Psoas muscle (tissue), 8 donors: ENCODE results near the gene DNAI7. TPM values are rescaled to one million over a fixed set of nuclear protein-coding genes. Genes with fewer than 3 reads are reported as not detected.

Source experiments
- ATAC-seq, 4 donors: fragments of 200-7000 bp; cut with Tn5 transposase; one replicate each; pipeline ENCODE4 v1.9.1; 2020; ENCODE audit warnings: moderate library complexity in 3 of 4, mild to moderate bottlenecking in 2 of 4
- DNase-seq, 2 donors: peaks; one replicate each; pipeline ENCODE4 v3.0.0-alpha.2; 2020
- H3K27ac ChIP-seq: fragments of 200-600 bp; one replicate; pipeline ENCODE4 v1.8.0; 2022
- H3K27me3 ChIP-seq, 3 donors: fragments of 200-600 bp in 1 of 3; one replicate each; pipeline versions ENCODE4 v1.6.1 to v1.8.0; 2013 to 2022; ENCODE audit warnings: low read length in 2 of 3, mild to moderate bottlenecking in 2 of 3, moderate library complexity in 1 of 3; ENCODE audit not compliant: insufficient read depth in 3 of 3
- H3K36me3 ChIP-seq, 2 donors: fragments of 200-600 bp in 1 of 2; one replicate each; pipeline versions ENCODE4 v1.6.1 to v1.8.0; 2013 to 2022; ENCODE audit warnings: low read depth in 1 of 2, mild to moderate bottlenecking in 1 of 2, moderate library complexity in 1 of 2; ENCODE audit not compliant: insufficient read depth in 1 of 2
- H3K4me1 ChIP-seq: fragments of 200-600 bp; one replicate; pipeline ENCODE4 v1.8.0; 2022
- H3K4me3 ChIP-seq: fragments of 200-600 bp; one replicate; pipeline ENCODE4 v1.8.0; 2022; ENCODE audit warnings: mild to moderate bottlenecking
- H3K9me3 ChIP-seq: fragments of 200-600 bp; one replicate; pipeline ENCODE4 v1.8.0; 2022
- WGBS, 3 donors: extraction: QIAGEN DNeasy Blood & Tissue Kit; methylation state at CpG; one replicate each; pipeline versions ENCODE4 v1.1.6 to v1.1.7; 2013; 5-methylcytosine and 5-hydroxymethylcytosine counted together
- intact Hi-C, 2 donors: fragments of 100-400 bp; cut with DNase I; formaldehyde crosslinking; loops; one replicate each; pipeline versions ENCODE4 v1.11.0 to v1.14.2; 2022
- polyA plus RNA-seq, 3 donors: library from polyadenylated mRNA; stranded (reverse); fragments of 200-250 nt; gene quantifications; one replicate each; pipeline ENCODE4 v1.2.3, GENCODE V29; 2013
- total RNA-seq, 4 donors: library from RNA; stranded (reverse); fragmentation: NEBNext Ultra II Directional in 2 of 4; extraction: Animal tissue kit (Norgen Biotek cat#: 25700) in 2 of 4; gene quantifications; one replicate each; pipeline versions ENCODE4 v1.2.1 to v1.2.4, GENCODE V29; 2021 to 2023
- TF ChIP-seq, protein P1 (sequence below): fragments of 200-600 bp; IDR thresholded peaks from one replicate; pipeline ENCODE4 v1.8.0; 2022; ENCODE audit warnings: antibody characterized with exemption
- donor health status: healthy with polysubstance abuse.
- donor health status: DM: no; HTN: no; CAD: no; lungs with moderate emphysema.
- donor health status: Bipolar disorder and iron deficiency.
- donor health status: healthy.
- donor health status: DM: yes; HTN: yes; CAD: no.
- donor health status: DM: no; HTN: no; CAD: no.
- donor health status: DM: no; HTN: no; CAD: no.
- donor health status: DM: yes; HTN: yes; CAD: no.

The DNAI7 gene
- total and polyA plus RNA-seq, 7 donors, result 0.06 to 0.74 (median 0.26) TPM; not detected in 2

DNA sequence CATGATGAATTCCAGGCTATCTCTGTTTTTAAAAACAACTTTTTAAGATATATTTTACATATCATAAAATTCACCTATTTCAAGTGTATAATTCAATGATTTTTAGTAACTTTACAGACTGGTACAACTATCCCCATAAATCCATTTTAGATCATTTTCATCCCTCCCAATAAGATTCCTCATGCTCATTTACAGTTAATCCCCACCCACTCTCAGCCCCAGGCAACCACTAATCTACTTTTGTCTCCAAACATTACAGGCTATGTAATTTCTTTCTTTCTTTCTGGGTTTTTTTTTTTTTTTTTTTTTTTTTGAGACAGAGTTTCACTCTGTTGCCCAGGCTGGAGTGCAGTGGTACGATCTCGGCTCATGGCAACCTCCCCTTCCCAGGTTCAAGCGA is 81.3 kb downstream of the DNAI7 start:
- DNase-seq (no peak), ATAC-seq (no peak)
- H3K4me3 ChIP-seq, result no peak overlapping the region
- no peaks in the 10 kb centered on the region for H3K4me1 ChIP-seq
- 98% methylated on average over 3 of the region's 3 CpGs for WGBS, 3 donors
- no peaks in the 10 kb centered on the region for H3K27me3 ChIP-seq
- no peaks in the 10 kb centered on the region for H3K9me3 ChIP-seq
- intact Hi-C loops, result no loop called here
- H3K27ac ChIP-seq, result no peak overlapping the region
- no peaks in the 10 kb centered on the region for H3K36me3 ChIP-seq
- TF ChIP-seq, protein P1, sequence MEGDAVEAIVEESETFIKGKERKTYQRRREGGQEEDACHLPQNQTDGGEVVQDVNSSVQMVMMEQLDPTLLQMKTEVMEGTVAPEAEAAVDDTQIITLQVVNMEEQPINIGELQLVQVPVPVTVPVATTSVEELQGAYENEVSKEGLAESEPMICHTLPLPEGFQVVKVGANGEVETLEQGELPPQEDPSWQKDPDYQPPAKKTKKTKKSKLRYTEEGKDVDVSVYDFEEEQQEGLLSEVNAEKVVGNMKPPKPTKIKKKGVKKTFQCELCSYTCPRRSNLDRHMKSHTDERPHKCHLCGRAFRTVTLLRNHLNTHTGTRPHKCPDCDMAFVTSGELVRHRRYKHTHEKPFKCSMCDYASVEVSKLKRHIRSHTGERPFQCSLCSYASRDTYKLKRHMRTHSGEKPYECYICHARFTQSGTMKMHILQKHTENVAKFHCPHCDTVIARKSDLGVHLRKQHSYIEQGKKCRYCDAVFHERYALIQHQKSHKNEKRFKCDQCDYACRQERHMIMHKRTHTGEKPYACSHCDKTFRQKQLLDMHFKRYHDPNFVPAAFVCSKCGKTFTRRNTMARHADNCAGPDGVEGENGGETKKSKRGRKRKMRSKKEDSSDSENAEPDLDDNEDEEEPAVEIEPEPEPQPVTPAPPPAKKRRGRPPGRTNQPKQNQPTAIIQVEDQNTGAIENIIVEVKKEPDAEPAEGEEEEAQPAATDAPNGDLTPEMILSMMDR, result no peak

DNA sequence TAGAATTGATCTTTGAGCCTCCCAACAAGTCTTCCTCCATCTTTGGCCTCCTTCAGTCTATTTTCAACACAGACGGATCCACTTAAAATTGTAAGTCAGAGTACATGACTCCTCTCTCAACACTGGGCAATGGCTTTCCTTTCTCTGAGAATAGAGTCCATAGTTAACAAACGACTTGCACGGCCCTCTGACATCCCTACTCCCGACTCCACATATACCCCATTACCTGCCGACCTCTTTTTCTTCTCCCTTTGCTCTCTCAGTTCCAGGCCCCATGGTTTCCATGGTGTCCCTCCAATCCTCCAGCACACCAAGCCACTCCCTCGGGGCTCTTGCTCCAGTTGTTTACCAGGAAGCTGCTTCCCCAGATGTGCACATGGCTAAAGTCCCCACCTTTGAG is 84.7 kb downstream of the DNAI7 start:
- 86 to 89% (median 86%) methylated on average over 6 of the region's 6 CpGs for WGBS, 3 donors
- Histone ChIP-seq H3K36me3 (no peaks in the 10 kb centered on the region), H3K27me3 (no peaks in the 10 kb centered on the region), H3K9me3 (no peaks in the 10 kb centered on the region), H3K4me1 (no peaks in the 10 kb centered on the region), H3K4me3 (no peak overlapping the region), H3K27ac (no peak overlapping the region)
- ATAC-seq (no peak), DNase-seq (no peak)
- intact Hi-C loops, result no loop called here
- TF ChIP-seq, protein P1, result no peak

DNA sequence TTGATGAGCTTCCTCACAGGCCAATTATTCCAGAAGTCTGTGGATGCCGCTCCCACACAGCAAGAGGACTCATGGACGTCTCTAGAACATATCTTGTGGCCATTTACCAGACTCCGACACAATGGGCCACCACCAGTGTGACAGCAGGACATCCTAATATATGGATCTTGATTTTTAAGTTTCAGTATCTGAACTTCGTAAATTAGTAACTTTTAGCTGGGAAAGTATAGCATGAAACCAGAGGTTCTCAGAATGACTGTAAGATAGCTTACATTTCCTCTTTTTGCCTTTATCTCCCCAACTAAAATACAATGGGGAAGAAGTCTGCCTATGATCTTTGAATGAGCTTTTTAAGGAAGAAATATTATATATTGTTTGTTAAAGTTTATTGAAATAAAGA is 87.0 kb downstream of the DNAI7 start:
- TF ChIP-seq, protein P1, result no peak
- no peak overlapping the region for H3K27ac ChIP-seq
- ATAC-seq, result no peak
- no peaks in the 10 kb centered on the region for H3K4me1 ChIP-seq
- no peaks in the 10 kb centered on the region for H3K9me3 ChIP-seq
- H3K4me3 ChIP-seq, result no peak overlapping the region
- intact Hi-C loops, result no loop called here
- no peaks in the 10 kb centered on the region for H3K36me3 ChIP-seq
- H3K27me3 ChIP-seq, result no peaks in the 10 kb centered on the region
- WGBS, 3 donors, result 85 to 95% (median 87%) methylated on average over 4 of the region's 4 CpGs
- no peak for DNase-seq

DNA sequence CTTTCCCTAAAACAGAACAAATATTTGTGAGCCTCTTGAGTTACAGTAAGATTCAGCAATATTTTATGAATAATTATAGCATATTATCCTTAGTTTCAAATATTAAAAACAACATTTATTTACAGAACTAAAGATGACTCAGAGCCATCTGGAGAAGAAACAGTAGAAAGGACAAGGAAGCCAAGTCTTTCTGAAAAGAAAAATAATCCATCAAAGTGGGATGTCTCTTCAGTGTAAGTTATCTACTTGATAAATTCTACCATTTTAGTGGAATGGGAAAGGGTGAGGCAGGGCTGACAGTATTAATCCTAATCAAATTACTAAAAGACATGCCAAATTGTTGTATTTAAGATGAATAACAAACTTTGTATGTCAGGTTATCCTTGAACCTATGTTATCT is 88.1 kb downstream of the DNAI7 start:
- no peaks in the 10 kb centered on the region for H3K4me1 ChIP-seq
- intact Hi-C loops, result no loop called here
- TF ChIP-seq, protein P1, result no peak
- no peak overlapping the region for H3K4me3 ChIP-seq
- no peaks in the 10 kb centered on the region for H3K9me3 ChIP-seq
- DNase-seq (no peak), ATAC-seq (no peak)
- H3K27ac ChIP-seq, result no peak overlapping the region
- no peaks in the 10 kb centered on the region for H3K27me3 ChIP-seq
- H3K36me3 ChIP-seq, result no peaks in the 10 kb centered on the region

DNA sequence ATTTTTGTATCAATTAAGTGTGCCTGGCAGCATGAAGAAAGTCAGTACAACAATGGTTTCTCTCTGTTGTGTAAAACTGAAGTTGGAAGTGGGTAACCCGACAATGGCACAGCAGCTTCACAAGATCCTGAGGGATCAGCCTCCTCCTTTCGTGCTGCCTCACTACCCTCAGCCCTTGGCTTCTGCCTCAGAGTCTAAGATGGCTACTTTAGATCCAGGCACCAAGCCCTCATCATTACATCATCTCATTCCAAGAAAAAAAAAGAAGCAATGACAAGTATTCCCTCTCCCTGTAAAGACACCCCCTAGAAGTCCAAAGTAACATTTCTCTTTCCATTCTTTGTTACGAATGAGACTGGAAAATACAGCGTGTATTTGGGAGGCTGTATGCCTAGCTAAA is 92.6 kb downstream of the DNAI7 start:
- 25 to 59% (median 54%) methylated on average over 4 of the region's 4 CpGs for WGBS, 3 donors
- Histone ChIP-seq H3K9me3 (no peaks in the 10 kb centered on the region), H3K4me1 (no peaks in the 10 kb centered on the region), H3K27me3 (no peaks in the 10 kb centered on the region), H3K4me3 (no peak overlapping the region), H3K27ac (no peak overlapping the region), H3K36me3 (no peaks in the 10 kb centered on the region)
- intact Hi-C loops, result loop anchor here in 1 of 2 donors (1.0 kb wide), 1 partner anchor 17 kb away; no protein-coding TSS in a partner anchor
- TF ChIP-seq, protein P1, result no peak
- ATAC-seq, result no peak
- no peak for DNase-seq
